HG02759 (cell line): ENCODE measurements around the gene SMAD3.

Experiments
- ATAC-seq: cut with Tn5 transposase; IDR thresholded peaks from one replicate; pipeline ENCODE4 v1.9.1; 2021; ENCODE audit warnings: mild to moderate bottlenecking, moderate library complexity; ENCODE audit not compliant: unreplicated experiment

The SMAD3 gene

DNA sequence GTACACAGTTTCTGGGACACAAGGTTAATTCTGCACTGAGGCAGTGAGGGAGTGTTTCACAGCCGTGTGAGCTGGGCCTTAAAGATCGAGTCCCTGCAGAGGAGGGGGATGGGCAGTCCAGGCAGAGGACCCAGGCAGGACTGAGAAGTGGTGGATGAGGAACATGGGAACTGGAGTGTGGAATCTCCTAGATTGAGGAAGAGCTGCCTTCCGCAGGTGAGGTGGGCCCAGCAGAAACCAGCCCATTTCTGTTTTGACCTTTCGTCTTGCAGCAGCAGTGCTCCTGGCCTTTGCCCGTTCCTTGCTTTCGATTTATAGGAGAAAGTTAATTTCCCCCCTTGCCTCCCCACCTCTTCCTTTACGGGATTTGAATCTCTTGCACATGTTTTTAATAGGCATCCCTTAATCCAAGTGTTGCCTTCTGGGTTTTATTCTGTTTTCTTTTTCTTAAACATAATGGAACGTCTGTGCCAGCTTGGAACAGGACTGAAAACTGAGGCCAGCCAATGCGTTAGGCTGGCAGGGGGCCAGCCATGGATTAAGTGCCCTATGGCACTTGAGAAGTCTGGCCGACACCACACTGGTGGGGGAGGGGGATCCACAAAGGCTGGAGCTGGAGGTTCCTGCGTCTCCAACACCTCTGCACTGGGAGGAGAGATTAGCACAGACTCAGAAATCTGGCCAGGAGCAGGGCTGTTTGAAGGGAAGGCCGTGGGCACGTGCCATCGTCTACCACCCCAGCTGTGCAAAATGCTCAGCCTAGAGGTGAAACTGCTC is 111.0 kb downstream of the SMAD3 start:
- ATAC-seq, result no peak

DNA sequence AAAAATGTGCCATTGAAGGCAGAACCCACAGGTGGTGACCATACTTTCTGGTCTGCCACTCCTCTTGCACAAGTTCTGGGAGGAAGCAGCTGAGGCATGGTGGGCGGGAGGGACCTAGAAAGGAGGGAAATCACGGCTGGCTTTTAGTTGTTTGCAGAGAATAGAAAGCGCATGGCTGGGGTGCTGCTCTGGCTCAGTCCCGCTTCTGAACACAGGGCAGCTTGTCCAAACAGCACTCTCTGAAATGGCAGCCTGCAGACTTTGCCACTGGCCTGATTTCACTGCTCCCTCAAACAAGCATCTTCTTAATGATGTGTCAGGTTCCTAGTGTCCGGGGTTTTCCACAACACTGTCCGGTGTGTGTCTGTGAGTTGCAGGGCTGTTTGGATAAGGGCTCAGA is 112.3 kb downstream of the SMAD3 start:
- ATAC-seq, result no peak

DNA sequence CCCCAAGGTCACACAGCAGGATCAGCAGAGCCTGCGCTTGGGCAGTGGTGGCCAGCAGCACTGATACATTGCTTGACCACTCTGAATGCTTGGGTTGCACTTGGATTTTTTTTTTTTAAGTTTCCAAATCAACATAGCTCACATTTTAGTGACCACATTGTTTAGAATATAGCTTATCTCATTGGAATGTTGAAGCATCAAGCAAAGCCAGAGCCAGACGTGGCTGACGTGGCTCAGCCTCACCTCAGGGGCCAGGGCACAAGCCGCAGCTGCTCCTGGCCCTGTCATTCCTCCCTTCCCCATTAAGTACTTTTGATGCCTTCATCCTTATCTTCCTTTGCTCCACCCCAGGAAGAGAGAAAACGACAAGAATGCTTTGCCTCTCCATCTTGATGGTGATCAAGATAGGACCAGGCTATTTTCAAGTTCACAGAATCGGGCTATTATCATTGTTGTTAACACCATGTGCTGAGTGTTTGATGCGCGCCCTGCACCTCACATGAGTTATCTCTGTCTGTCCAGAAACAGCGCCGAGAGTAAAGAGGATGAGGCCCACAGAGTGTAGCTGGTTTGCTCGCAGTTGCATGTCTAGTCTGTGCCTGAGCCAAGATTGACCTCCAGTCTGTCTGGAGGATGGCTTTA is 113.3 kb downstream of the SMAD3 start:
- no peak for ATAC-seq

DNA sequence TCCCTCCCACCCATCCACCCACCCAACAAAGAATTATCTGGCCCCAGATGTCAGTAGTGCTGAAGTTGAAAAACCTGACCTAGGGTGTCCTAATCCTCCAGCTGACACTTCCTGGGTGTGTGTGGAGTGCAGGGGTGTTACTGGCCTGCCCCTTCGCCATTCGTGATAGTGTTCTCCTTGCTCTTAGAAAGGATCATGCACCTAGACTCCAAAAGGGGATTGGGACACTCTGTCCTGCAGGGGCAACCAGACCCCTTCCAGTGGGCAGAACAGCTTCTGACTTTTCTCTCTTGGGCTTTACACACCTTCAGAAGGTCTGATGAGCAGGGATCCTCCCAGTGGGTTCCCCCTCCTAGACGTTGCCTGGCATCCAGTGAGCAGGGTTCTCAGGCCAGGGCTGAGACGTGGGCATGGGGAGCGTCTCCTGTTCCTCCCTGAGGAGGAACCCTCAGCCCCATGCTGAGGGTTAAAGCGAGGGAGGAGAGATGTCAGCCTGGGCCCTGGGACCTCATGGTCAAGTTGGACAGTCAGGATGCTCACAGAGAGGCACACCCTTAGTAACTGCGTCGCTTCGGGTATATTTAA is 114.1 kb downstream of the SMAD3 start:
- ATAC-seq, result no peak

DNA sequence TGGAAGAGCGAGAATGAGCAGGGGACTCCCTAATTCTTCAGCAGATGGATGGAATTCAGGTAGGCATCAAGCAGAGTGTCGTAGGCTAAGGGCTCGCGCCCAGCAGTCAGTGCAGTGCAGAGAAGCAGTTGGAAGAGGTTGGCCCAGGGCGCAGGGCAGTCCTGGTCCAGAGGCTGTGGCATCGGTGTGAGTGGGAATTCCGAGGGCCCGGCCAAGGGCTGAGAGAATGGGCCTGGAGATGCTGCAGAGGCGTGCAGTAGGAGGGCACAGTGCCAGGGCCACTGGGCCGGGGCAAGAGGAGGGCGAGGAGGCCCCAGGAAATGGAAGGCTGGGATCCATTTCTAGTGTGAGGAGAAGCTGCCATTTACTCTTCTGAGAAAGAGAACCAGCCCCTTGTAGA is 114.6 kb downstream of the SMAD3 start:
- no peak for ATAC-seq

DNA sequence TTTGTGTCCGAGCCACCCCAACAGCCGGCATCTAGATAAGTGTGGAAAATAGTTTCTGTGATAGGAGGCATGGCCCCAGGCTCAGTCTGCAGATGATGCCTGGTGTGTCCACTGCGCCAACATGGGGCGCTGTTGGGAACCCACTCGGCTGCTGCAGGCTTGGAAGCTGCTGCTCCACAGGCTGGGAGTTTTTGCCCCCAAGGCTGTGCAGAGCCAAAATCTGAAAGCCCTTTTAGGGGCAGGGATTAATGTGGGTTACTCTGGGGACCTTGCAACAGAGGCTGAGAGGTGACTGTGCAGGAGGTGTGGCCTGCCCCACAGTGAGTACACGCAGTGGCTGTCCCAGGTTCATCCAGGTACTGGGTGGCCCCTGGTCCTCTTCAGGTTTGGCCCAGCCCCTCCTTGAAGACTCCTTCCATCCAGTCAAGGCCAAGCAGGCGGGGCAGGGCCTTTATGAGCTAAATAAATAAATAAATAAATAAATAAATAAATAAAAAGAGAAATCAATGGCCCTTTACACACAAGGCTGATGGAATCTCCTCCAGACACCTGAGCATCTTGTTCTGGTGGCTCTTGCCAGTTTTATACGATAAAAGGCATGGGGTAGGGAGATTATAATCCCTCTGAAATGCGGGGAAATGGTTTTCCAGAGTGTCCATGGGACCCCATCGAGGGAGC is 115.3 kb downstream of the SMAD3 start:
- no peak for ATAC-seq

DNA sequence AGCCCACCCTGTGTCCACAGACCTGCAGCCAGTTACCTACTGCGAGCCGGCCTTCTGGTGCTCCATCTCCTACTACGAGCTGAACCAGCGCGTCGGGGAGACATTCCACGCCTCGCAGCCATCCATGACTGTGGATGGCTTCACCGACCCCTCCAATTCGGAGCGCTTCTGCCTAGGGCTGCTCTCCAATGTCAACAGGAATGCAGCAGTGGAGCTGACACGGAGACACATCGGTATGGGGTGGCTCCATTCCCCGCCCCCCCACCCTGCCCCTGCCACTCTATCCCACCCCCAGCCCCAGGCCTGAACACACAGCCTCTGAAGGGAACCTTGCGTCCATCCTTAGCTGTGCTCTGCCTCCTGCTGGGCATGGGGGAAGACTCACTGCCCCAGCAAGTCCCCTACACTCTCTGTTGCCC is 115.8 kb downstream of the SMAD3 start:
- no peak for ATAC-seq

DNA sequence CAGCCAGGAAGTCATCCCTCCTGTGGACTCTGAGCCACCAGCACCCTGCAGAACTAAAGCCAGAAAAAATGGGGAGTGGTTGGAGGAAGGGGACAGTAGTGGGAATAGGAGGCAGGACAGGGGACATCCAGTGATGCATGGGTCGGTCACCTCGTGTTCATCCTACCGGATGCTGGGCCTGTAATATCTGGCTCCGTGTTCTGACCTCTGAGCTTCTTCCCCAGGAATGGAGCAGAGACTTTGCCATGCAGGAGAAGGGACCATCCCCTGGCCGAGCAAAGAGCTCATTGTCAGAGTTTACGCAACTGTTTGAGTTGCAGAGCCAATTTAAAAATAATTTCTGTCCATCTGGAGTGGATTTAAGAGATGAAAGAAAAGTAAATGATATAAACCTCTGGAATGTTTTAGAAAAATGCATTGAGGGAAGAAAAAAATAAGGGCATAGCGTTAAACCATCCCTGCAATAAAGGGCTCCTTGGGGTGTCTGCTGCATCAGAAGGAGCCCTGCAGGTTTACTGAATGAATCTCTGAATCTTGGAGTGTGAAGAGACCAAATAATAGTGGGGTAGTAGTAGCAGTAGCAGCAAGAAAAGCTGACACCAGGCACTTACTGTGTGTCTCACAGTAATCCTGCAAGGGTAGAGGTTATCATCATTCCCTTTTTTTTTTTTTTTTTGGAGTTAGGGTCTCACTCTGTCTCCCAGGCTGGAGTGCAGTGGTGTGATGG is 118.2 kb downstream of the SMAD3 start:
- ATAC-seq, result no peak

DNA sequence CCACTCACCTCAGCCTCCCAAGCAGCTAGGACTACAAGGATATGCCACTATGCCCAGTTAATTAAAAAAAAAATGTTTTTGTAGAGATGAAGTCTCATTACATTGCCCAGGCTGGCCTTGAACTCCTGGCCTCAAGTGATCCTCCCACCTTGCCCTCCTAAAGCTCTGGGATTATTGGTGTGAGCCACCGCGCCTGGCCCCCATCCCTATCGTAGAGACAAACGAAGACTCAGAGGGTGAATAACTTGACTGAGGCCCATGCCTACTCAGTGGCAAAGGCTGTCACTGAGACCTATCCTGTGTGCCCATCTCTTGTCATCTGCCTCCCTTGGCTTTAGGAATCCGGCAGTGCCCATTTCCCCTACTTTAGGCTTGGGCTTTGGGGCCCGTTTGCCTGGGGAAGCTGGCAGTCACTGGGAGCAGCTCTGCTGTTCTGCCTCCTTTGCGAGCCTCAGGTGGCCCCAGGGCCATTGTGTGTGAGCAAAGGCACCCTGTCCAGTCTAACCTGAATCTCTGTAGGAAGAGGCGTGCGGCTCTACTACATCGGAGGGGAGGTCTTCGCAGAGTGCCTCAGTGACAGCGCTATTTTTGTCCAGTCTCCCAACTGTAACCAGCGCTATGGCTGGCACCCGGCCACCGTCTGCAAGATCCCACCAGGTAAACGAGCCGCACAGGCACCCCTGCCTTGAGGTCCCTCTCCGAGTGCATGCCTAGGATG is 119.0 kb downstream of the SMAD3 start:
- no peak for ATAC-seq

DNA sequence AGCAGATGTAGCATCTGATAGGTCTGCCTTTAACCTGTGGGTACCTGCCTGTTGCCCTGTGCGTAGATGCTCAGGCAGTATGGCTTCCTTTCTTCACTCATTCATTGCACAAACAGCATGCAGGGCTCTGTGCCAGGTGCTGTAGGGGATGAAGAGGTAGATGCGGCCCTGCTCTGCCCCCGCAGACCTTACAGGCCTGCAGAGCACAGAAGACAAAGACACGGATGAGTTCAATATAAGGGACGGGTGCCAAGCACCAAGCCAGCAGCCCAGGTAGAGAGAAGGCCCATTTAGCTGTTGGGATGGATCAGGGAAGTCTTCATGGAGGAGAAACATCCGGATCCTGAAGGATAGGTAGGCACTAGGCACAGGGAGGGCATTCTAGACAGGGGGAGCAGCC is 119.6 kb downstream of the SMAD3 start:
- ATAC-seq, result no peak

DNA sequence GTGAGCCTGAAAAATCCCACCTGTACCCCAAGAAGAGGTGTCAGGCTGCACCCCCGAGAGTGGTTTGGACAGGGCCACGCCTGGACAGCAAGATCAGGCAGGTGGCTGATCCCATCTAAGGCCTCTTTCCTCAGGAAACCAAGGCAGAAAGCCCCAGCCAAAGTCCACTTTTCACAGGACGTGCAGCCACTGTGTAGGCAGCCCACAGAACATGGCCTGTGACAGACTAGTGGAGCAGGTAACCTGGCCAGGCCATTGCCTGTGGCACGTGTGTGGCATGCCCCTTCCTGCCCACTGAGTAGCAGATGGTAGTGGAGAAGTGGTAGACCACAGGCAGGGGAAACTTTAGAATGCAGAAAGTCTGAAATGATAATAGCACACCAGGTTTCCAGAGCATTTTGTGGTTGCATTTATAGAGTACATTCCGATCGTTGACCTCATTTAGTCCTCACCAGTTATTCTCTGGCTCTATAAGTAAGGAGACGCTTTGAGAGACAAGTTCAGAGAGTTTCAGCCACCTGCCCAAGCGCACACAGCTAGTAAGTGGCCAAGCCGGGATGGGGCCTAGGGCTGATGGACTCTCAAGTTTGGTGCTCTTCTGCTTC is 120.3 kb downstream of the SMAD3 start:
- ATAC-seq, result no peak

DNA sequence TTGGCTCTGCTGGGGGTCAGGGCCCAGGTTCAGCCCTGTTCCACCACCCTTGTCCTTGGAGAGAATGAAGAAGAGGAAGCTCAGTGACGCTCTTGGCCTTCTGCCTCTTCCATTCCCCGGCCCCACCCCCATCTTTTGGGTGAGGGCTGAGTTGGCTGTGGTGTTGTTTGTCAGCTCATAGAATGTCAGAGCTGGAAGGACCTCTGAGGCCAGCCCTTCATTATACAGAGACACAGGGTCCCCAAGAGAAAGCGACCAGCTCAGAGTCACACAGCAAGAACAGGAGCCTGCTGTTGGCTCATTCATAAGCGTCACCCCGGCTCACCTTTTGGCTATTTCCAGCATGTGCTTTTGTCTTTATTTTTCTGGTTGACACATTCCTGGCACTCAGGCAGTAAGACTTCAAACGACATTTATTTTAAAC is 120.8 kb downstream of the SMAD3 start:
- no peak for ATAC-seq

DNA sequence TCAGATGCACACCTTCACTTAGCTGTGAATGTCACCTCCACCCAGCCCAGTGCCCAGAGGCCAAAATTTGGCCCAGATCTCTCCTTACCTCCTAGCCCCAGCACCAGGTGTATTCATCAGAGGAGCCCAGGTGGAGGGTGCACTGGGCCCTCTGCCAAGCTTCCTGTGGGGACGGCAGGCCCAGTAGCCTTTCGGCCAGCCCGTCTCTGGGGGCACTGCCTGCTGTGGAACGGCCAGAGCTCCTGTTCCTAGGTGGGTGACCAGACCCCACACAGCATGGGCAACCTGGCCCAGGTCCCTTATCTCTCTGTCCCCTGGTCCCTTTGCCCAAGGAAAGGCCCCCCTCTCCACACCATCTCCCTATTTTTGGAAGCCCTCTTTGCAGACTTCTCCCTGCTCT is 121.3 kb downstream of the SMAD3 start:
- no peak for ATAC-seq

DNA sequence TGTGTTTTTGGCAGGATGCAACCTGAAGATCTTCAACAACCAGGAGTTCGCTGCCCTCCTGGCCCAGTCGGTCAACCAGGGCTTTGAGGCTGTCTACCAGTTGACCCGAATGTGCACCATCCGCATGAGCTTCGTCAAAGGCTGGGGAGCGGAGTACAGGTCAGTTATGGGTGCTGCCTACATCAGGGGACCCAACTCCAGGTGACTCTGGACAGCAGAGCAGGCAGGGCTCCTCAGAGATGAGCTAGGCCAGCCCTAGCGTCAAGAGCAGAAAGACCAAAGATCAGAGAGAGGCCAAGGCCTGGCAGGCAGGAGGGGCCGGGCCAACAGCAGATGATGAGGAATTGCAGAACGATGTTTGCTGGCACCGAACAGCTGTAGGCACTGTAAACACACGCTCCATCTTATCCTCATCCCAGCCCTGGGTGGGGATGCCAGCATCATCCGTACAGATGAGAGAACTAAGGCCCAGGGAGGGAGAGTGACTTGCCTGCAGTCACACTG is 122.0 kb downstream of the SMAD3 start:
- ATAC-seq, result no peak

DNA sequence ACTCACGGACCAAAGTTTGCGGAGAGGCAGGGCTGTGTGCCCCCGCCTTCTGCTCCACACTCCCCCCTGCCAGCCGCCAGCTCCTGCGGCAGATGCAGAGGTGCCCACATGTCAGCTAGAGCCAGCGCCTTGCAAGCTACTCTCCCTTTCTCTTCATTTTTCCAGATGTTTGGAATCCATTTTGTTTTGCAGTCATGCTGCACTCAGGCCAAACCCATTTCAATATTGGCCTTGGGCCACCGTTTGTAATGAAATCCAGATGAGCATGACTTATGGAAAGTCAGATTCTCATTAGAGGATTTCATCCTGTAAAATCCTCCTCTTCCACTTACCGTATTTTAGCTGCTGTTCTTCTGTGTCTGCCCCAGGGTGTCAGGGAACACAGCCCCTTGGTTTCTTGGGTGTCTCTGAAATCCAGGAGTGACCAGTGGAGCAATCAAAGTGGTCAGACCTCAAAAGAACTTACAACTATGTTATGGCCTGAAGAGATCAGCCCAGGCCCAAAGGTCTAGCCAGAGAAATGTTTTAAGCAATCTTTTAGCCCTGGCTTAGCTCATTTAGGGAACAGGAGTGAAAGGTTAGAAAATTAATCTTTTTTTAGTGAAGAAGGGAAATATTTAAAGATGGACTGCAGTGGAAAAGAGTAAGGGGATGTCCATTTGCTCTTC is 123.3 kb downstream of the SMAD3 start:
- ATAC-seq, result no peak

DNA sequence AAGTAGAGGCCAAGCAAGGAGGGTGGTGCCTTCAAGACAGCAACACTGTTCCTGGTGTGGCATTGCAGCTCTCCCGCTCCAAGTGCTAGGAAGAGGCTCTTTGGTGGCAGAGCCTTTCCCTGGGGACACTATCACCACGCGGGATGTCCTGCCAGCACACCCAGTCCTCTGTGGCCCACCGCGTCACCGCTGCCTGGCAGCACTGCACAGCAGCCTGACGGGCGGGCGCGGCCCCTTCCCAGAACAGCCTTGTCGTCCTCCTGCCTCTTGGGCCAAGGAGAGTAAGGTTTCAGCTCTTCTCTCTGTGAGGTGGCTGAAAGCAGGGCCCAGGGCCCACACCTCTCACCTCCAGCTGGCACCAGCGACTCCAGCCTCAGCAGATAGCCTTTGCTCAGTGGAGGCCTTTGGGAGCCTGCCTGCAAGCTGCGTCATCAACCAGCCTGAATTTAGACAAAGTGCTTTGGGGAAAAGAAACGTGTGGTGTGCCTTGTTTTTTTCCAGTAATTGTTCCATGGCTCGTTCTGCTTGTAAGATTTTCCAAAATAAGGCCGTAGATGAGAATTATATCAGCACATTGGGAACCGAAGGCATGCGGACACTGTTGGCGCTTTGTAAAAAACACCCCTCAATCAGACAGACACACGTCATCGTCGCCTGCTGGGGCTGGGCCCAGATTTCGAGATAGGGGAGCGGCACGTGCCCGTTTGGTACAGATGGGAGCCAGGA is 124.1 kb downstream of the SMAD3 start:
- ATAC-seq, result no peak

DNA sequence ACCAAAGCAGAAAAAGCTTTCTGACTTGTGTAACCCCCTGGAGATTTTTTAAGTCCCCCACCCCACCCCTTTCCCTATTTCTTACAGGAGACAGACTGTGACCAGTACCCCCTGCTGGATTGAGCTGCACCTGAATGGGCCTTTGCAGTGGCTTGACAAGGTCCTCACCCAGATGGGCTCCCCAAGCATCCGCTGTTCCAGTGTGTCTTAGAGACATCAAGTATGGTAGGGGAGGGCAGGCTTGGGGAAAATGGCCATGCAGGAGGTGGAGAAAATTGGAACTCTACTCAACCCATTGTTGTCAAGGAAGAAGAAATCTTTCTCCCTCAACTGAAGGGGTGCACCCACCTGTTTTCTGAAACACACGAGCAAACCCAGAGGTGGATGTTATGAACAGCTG is 124.9 kb downstream of the SMAD3 start:
- ATAC-seq, result no peak

DNA sequence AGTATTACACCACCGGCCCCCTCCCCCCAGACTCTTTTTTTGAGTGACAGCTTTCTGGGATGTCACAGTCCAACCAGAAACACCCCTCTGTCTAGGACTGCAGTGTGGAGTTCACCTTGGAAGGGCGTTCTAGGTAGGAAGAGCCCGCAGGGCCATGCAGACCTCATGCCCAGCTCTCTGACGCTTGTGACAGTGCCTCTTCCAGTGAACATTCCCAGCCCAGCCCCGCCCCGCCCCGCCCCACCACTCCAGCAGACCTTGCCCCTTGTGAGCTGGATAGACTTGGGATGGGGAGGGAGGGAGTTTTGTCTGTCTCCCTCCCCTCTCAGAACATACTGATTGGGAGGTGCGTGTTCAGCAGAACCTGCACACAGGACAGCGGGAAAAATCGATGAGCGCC is 125.4 kb downstream of the SMAD3 start:
- ATAC-seq, result no peak
